K562 (cell line): ENCODE results near the gene LSP1. TPM values are rescaled to one million over a fixed set of nuclear protein-coding genes. Genes with fewer than 3 reads are reported as not detected.

ENCODE experiments used
- ATF3 ChIP-seq, 2 experiments: fragments of 450-650 bp in 1 of 2; sonication (generic) in 1 of 2; formaldehyde crosslinking in 1 of 2; IDR thresholded peaks in 1 of 2; conservative IDR thresholded peaks in 1 of 2; 2 replicates each; pipeline versions ENCODE4 v1.6.1 to v1.8.1; 2016 to 2023; ENCODE audit warnings: mild to moderate bottlenecking in 2 of 2, moderate library complexity in 2 of 2, inconsistent platforms in 1 of 2, missing genetic modification reagents in 1 of 2
- ATF6 ChIP-seq: sonication (generic); formaldehyde crosslinking; IDR thresholded peaks from 2 replicates; pipeline ENCODE4 v1.4.0; 2020; ENCODE audit warnings: mild to moderate bottlenecking, missing genetic modification reagents
- EWSR1 ChIP-seq: fragments of 450-650 bp; IDR thresholded peaks from 2 replicates; pipeline ENCODE4 v1.6.1; 2018; ENCODE audit warnings: borderline replicate concordance, mild to moderate bottlenecking, low read depth, moderate library complexity; ENCODE audit not compliant: partially characterized antibody
- GATAD2A ChIP-seq: fragments of 450-650 bp; IDR thresholded peaks from 2 replicates; pipeline ENCODE4 v1.6.1; 2017
- KDM1A ChIP-seq, 2 experiments: fragments of 450-650 bp; IDR thresholded peaks; 2 replicates each; pipeline ENCODE4 v1.6.1; 2016; ENCODE audit warnings: mild to moderate bottlenecking in 2 of 2
- MNT ChIP-seq, 2 experiments: fragments of 450-650 bp; conservative IDR thresholded peaks; 2 replicates each; pipeline ENCODE4 v1.6.1; 2017; ENCODE audit warnings: mild to moderate bottlenecking in 2 of 2, moderate library complexity in 2 of 2
- MYC ChIP-seq, 2 experiments: fragments of 250-450 bp in 1 of 2; sonication (Bioruptor Pico) in 1 of 2; IDR thresholded peaks; 2 replicates each; pipeline versions ENCODE4 v1.5.1 to v1.6.1; 2012 to 2021; ENCODE audit warnings: low read depth in 2 of 2, borderline replicate concordance in 1 of 2, improper control_type of control experiment in 1 of 2, low read length in 1 of 2, mild to moderate bottlenecking in 1 of 2, moderate library complexity in 1 of 2
- NCOA2 ChIP-seq, 2 experiments: fragments of 450-650 bp; IDR thresholded peaks; 2 replicates each; pipeline ENCODE4 v1.6.1; 2018; ENCODE audit warnings: mild to moderate bottlenecking in 2 of 2, moderate library complexity in 1 of 2; ENCODE audit not compliant: partially characterized antibody in 2 of 2
- NELFE ChIP-seq: IDR thresholded peaks from 2 replicates; pipeline ENCODE4 v1.6.1; 2011; ENCODE audit warnings: mild to moderate bottlenecking; ENCODE audit not compliant: insufficient read depth, insufficient read length
- RFX5 ChIP-seq: IDR thresholded peaks from 2 replicates; pipeline ENCODE4 v1.6.1; 2011; ENCODE audit warnings: low read depth, mild to moderate bottlenecking, improper control_type of control experiment, low read length
- SMAD3 ChIP-seq: fragments of 450-650 bp; formaldehyde crosslinking; conservative IDR thresholded peaks from 2 replicates; pipeline ENCODE4 v1.4.0; 2020; ENCODE audit warnings: mild to moderate bottlenecking
- SMAD4 ChIP-seq: fragments of 250-450 bp; sonication (Bioruptor Pico); conservative IDR thresholded peaks from 2 replicates; pipeline ENCODE4 v1.8.0; 2021; ENCODE audit warnings: inconsistent platforms, mild to moderate bottlenecking, moderate library complexity
- SMARCA4 ChIP-seq: fragments of 450-650 bp; IDR thresholded peaks from 2 replicates; pipeline ENCODE4 v1.6.1; 2016
- SMC3 ChIP-seq: conservative IDR thresholded peaks from 2 replicates; pipeline ENCODE4 v1.6.1; 2011; ENCODE audit warnings: low read depth, low read length, improper control_type of control experiment; ENCODE audit not compliant: insufficient read depth
- TCF7 ChIP-seq: sonication (generic); IDR thresholded peaks from 2 replicates; pipeline ENCODE4 v1.6.1; 2016; ENCODE audit warnings: antibody characterized with exemption, borderline replicate concordance
- ZNF589 ChIP-seq: fragments of 200-800 bp; sonication (Bioruptor generic); IDR thresholded peaks from 2 replicates; pipeline ENCODE4 v1.6.1; 2016; ENCODE audit warnings: low read depth, missing genetic modification characterization, missing compliant biosample characterization
- polyA plus RNA-seq, 8 experiments: library from polyadenylated mRNA; depleted of rRNA in 4 of 8; stranded (reverse) in 5 of 8; unstranded in 3 of 8; fragments of >200 nt; fragmentation: Nextera tagmentation in 2 of 8; fragmentation: Illumina TruSeq in 1 of 8; extraction: Ambion mirVana in 2 of 8; extraction: Trizol in 1 of 8; gene quantifications; 2 replicates each; pipeline versions ENCODE4 v1.2.1 to v1.2.3, GENCODE V29; 2011 to 2014; ENCODE audit warnings: inconsistent platforms in 1 of 8, missing spikeins in 1 of 8
- total RNA-seq, 7 experiments: library from RNA; depleted of rRNA in 6 of 7; stranded (reverse); fragments of >200 nt in 6 of 7; fragmentation: Illumina TruSeq in 2 of 7; extraction: Trizol in 2 of 7; gene quantifications; 2 replicates each; pipeline versions ENCODE4 v1.2.1 to v1.2.3, GENCODE V29; 2011 to 2021; ENCODE audit warnings: low replicate concordance in 1 of 7
- TF ChIP-seq, protein P1 (sequence below): sonication (generic); formaldehyde crosslinking; IDR thresholded peaks from 2 replicates; pipeline ENCODE4 v1.8.1; 2023; ENCODE audit warnings: mild to moderate bottlenecking, missing genetic modification reagents
- TF ChIP-seq, protein P2 (sequence below): fragments of 250-450 bp; sonication (Bioruptor Pico); IDR thresholded peaks from 2 replicates; pipeline ENCODE4 v1.5.1; 2021; ENCODE audit warnings: mild to moderate bottlenecking

LSP1 gene
- total and polyA plus RNA-seq, 9 of the 15 experiments (the other 6 are each of a cell fraction or from before 2014, with no cell fraction given), result 0.08 to 2.9 (median 0.65) TPM; not detected in 2

DNA sequence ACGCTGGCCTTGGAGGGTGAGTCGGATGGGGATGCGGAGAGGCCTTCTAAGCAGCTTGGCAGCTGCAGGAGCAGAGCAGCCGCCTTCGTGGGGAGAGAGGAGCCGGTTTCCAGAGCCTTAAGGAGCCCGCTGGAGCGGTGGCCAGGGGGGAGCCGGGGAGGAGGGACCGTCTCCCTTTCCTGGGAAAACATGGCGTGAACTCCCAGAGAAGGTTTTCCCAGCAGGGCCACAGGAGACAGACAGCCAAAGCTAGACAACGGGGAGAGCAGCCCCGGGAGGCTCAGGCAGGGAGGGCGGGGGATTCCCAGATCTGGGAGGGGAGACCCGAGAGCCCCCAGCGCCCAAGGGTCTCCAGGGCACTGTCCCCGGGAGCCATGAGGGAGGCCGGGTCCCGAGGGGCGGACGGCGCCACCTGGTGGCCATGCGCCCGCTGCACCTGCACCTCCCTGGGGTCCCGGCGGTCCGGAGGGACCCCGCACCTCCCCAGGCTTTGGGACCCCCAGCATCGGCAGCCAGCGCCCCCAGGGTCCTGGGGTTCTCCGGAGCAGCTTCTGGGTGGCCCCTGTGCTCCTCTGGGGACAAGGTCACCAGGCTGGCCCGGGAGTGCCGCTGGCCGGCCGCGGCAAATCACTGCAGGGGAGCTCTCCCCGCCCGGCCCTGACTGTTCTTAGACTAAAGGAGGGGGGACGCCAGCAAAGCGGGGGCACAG, 20.5 kb upstream of the LSP1 start (continued):
- no peak for TF ChIP-seq ATF6 (CRISPR knock-in tag)
- no peak for TF ChIP-seq NELFE
- no peak for TF ChIP-seq SMAD3
- no peak for TF ChIP-seq NCOA2 (IDR thresholded peaks at IDR 0.05; ENCODE audit: partially characterized antibody in 2 of 2)
- peak; percentile 94 for TF ChIP-seq SMC3
- no peak for TF ChIP-seq ATF3 (IDR thresholded peaks at IDR 0.05)
- TF ChIP-seq ATF3 (CRISPR knock-in tag; conservative IDR thresholded peaks at IDR 0.05), result no peak
- no peak for TF ChIP-seq TCF7
- TF ChIP-seq, protein P1, sequence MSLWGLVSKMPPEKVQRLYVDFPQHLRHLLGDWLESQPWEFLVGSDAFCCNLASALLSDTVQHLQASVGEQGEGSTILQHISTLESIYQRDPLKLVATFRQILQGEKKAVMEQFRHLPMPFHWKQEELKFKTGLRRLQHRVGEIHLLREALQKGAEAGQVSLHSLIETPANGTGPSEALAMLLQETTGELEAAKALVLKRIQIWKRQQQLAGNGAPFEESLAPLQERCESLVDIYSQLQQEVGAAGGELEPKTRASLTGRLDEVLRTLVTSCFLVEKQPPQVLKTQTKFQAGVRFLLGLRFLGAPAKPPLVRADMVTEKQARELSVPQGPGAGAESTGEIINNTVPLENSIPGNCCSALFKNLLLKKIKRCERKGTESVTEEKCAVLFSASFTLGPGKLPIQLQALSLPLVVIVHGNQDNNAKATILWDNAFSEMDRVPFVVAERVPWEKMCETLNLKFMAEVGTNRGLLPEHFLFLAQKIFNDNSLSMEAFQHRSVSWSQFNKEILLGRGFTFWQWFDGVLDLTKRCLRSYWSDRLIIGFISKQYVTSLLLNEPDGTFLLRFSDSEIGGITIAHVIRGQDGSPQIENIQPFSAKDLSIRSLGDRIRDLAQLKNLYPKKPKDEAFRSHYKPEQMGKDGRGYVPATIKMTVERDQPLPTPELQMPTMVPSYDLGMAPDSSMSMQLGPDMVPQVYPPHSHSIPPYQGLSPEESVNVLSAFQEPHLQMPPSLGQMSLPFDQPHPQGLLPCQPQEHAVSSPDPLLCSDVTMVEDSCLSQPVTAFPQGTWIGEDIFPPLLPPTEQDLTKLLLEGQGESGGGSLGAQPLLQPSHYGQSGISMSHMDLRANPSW (CRISPR knock-in tag), result no peak
- TF ChIP-seq RFX5, result no peak
- TF ChIP-seq SMAD4 (CRISPR knock-in tag), result no peak
- TF ChIP-seq EWSR1, result no peak
- no peak for TF ChIP-seq ZNF589 (CRISPR knock-in tag)
- 0 out of 2 replicates have a peak, but pooled peaks have one; percentile 32 for TF ChIP-seq MYC (IDR thresholded peaks at IDR 0.05; ENCODE audit: low read depth, low read length)
- no peak for TF ChIP-seq MYC (CRISPR knock-in tag; IDR thresholded peaks at IDR 0.05; ENCODE audit: borderline replicate concordance, low read depth)
- TF ChIP-seq MNT (conservative IDR thresholded peaks at IDR 0.05), result no peak
- TF ChIP-seq, protein P2, sequence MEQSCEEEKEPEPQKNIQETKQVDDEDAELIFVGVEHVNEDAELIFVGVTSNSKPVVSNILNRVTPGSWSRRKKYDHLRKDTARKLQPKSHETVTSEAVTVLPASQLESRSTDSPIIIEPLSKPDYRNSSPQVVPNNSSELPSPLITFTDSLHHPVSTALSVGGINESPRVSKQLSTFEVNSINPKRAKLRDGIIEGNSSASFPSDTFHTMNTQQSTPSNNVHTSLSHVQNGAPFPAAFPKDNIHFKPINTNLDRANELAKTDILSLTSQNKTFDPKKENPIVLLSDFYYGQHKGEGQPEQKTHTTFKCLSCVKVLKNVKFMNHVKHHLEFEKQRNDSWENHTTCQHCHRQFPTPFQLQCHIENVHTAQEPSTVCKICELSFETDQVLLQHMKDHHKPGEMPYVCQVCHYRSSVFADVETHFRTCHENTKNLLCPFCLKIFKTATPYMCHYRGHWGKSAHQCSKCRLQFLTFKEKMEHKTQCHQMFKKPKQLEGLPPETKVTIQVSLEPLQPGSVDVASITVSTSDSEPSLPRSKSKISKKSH (CRISPR knock-in tag), result no peak
- peak; percentile 86 to 89; a peak in 3 of 4 replicates for TF ChIP-seq KDM1A (IDR thresholded peaks at IDR 0.05)
- no peak for TF ChIP-seq SMARCA4
- TF ChIP-seq GATAD2A, result no peak
